ENCODE measurements around the gene IGBP1.

IGBP1 gene

DNA sequence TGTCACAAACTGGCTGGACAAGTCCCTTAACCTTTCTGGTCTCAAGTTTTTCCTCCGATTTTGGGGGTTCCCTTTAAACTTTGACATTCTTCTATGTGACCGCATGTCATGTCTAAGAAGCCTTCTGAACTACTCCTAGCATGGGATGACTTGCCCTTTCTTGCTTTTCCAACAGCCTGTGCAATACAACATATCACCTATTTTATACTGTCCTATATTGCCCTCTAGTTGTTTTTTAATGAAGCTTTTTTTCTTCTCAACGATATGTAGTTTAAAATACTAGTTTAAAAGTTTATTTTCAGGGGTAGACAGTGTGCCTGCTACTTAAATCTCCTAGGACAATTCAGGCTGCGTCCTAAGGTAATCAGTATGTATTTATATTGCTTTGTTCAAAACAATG lies 1.0 kb upstream of the IGBP1 start:
- Mint-ChIP-seq H3K9me3 (ENCODE audit: low read depth) (no peaks in the 10 kb centered on the region), H3K4me3 (peak overlapping the region; percentile 62)

DNA sequence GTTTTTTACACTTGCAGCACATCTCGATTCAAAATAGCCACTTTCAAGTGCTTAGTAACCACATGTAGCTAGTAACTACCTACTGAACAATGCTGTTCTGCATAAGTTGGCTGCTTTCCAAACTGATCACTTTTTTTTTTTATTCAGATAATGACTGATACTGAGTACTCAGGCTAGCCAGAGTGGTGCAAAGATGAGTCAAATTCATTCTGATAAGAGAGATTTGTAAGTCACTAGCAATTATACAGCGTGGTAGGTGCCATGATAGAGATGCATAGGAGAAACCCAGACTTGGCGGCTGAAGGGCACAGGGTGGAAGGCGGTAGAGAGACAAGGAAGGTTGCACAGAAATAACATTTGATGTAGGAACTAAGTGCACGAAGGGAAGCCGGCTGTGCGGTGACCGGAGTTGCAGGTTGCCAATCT lies 357 bp upstream of the IGBP1 start:
- Mint-ChIP-seq H3K4me1 (ENCODE audit: low read depth) (peaks cover 45% of the 10 kb centered on the region), H3K36me3 (no peaks in the 10 kb centered on the region), H3K9me3 (ENCODE audit: low read depth) (no peaks in the 10 kb centered on the region), H3K27me3 (no peaks in the 10 kb centered on the region), H3K4me3 (peak overlapping the region; percentile 99), H3K27ac (peak overlapping the region; percentile 94)

More for the DNA sequence above, 1.0 kb upstream of the IGBP1 start:
- Mint-ChIP-seq H3K27me3 (no peaks in the 10 kb centered on the region), H3K36me3 (no peaks in the 10 kb centered on the region), H3K4me1 (ENCODE audit: low read depth) (peaks cover 42% of the 10 kb centered on the region), H3K27ac (peak overlapping the region; percentile 66)

DNA sequence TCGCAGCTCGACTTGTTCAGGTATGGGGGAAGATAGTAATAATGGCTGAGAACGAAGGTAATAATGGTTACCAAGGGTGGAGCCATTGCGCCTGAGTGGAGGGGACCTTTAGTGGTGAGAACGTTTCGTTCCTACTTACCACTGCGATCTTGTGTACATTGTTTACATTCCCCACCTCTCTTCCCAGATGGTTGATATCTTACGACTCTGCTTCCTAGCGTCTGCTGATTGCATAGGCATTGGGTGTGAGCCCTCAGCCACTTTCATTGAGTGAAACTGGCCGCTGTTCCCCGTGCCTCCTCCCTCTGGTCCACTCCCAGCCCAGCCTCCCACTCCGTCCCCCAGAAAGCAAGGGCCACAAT lies 850 bp downstream of the IGBP1 start:
- Mint-ChIP-seq H3K4me3 (peak overlapping the region; percentile 99), H3K9me3 (ENCODE audit: low read depth) (no peaks in the 10 kb centered on the region), H3K36me3 (no peaks in the 10 kb centered on the region), H3K27ac (peak overlapping the region; percentile 94), H3K27me3 (no peaks in the 10 kb centered on the region), H3K4me1 (ENCODE audit: low read depth) (peaks cover 37% of the 10 kb centered on the region)

DNA sequence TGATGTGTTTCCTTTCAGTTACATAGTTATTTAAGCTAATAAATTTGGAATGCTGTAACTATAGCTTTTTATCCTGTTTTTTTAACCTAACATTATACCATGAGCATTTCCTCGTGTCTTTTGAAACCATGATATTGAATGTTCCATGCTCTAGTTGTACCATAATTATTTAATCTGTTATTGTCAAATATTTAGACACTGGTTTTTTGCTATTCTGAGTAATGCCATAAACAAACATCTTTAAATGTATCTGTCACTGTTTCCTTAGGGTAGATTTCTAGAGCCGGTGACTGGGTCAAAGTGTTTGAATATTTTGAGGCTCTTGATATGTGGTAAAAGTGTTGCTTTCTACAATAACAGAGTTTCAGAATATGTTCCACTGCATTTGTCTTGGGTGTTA lies 5.4 kb downstream of the IGBP1 start:
- H3K27ac Mint-ChIP-seq = no peak overlapping the region
- H3K4me1 Mint-ChIP-seq (ENCODE audit: low read depth) = peaks cover 32% of the 10 kb centered on the region
- peaks cover 5% of the 10 kb centered on the region for H3K36me3 Mint-ChIP-seq
- H3K4me3 Mint-ChIP-seq = no peak overlapping the region
- H3K9me3 Mint-ChIP-seq (ENCODE audit: low read depth) = no peaks in the 10 kb centered on the region
- H3K27me3 Mint-ChIP-seq = no peaks in the 10 kb centered on the region

DNA sequence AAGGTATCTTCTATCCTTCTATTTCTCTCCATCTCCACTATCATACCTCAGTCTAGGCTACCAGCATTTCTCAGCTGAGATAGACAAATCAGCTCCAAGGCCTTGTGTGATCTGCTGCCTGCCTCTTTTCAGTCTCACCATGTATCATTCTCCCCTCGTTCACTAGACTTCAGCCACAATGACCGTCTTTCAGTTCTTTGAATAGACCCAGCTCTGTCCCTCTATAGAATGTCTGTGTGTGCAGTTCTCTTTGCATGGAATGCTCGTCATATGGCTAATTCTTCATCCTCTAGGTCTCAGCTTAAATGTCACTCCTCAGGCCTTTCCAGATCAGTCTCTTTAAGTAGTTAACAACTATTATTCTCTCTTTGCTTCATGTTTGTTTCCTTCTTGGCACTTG lies 6.5 kb downstream of the IGBP1 start:
- peaks cover 5% of the 10 kb centered on the region for H3K36me3 Mint-ChIP-seq
- H3K27ac Mint-ChIP-seq = peak overlapping the region; percentile 25
- H3K9me3 Mint-ChIP-seq (ENCODE audit: low read depth) = no peaks in the 10 kb centered on the region
- H3K4me1 Mint-ChIP-seq (ENCODE audit: low read depth) = peaks cover 27% of the 10 kb centered on the region
- no peak overlapping the region for H3K4me3 Mint-ChIP-seq
- H3K27me3 Mint-ChIP-seq = no peaks in the 10 kb centered on the region

DNA sequence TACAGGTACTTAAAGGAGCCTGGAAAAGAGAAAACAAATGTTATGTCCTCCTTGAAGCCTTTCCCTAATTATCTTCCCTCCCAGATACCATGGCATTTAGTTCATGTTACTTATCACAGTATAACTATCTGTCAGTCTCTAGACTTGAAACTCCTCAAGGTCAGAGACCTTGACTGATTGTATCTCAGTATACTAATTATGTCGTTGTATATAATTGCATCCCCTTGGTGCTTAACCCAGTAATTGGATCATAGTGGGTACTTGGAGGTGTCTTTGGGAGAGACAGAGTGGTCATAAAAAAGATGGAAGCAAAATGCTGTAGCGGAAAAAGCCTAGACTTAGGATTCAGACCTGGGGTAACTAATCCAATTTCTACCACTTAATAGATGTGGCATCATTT lies 8.1 kb downstream of the IGBP1 start:
- Mint-ChIP-seq H3K4me3 (no peak overlapping the region), H3K27me3 (no peaks in the 10 kb centered on the region), H3K4me1 (ENCODE audit: low read depth) (peaks cover 16% of the 10 kb centered on the region), H3K27ac (no peak overlapping the region), H3K36me3 (peaks cover 5% of the 10 kb centered on the region), H3K9me3 (ENCODE audit: low read depth) (no peaks in the 10 kb centered on the region)

DNA sequence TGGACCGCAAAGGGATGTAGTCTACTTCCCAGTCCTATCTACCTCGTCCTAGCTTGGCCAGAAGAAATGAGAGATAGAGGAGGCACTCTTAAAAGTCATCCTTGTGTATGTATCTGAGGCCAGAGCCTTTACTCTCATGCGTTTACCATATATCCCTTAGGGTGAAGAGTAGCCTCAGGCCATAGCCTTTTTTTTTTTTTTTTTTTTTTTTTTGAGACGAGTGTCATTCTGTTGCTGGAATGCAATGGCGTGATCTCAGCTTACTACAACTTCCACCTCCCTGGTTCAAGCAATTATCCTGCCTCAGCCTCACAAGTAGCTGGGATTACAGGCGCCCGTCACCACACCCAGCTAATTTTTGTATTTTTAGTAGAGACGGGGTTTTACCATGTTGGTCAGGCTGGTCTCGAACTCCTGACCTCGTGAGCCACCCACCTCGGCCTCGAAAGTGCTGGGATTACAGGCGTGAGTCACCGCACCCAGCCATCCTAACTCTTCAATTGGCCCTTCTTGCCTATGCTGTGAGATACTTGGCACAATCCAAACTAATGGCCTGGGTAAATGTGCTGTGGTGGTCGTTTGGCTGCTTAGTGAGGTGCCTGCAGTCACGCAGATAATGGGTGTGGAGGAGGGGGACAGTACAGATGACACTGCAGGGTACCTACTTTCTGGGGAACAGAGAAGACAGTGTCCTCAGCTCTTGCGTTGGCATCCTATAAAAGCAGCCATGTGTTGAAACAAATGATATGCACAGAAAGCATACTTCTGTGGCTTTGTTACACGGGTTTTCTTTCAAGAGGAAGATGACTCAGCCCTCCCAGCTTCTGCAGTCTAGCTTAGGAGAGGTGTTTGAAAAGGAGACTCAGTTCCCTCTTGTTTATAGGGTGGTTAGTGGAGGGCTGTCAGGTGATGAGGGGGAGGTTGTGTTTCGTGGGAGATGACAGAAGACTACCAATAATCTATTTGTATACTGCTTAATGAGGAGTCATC lies 33.6 kb downstream of the IGBP1 start:
- Mint-ChIP-seq H3K27me3 (no peaks in the 10 kb centered on the region), H3K9me3 (ENCODE audit: low read depth) (no peaks in the 10 kb centered on the region), H3K27ac (peak overlapping the region; percentile 41), H3K36me3 (peaks cover 3% of the 10 kb centered on the region), H3K4me3 (no peak overlapping the region), H3K4me1 (ENCODE audit: low read depth) (peaks cover 2% of the 10 kb centered on the region)

DNA sequence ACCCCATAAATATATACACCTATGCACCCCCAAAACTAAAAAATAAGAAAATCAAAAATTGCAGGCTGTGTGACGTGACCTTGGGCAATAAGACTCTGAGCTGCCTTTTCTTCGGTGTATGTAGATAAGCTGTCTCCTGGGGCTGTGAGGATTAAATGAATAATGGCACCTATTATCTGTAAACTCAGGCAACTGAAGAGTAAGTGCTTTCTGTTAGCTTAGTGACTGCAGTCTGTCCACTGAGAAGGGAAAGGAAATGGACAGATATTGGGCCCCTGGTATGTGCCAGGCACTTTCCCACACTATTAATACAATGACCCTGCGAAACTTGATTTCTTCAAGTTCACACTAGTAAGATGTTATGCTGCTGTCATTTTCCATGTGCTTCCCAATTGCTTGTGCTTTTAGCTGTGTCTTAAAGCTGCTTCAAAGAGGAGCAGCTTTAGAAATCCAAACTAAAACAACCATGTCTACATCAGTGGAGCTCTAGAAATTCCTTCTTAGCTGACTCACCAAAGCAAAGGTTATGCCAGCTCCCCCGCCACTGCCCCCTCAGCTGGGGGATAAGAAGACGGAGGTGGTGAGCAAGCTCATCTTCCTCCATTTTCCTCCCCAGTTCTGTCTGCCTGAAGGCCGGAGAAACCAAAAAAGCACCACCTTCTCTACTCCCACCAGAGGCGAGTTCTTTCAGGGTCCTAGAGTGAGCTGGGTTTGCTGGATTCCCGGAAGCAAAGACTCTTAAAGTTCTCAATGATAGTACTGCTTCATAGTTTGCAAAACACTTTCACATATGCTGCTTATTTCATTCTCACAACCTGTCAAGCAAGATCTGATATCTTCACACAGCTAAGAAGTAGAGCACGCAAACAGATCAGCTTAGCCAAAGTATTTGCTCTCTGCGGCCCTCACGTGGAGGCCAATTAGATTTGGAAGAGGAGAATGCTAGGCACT lies 35.3 kb downstream of the IGBP1 start:
- Mint-ChIP-seq H3K27ac (no peak overlapping the region), H3K9me3 (ENCODE audit: low read depth) (no peaks in the 10 kb centered on the region), H3K36me3 (peaks cover 3% of the 10 kb centered on the region), H3K27me3 (no peaks in the 10 kb centered on the region), H3K4me1 (ENCODE audit: low read depth) (peaks cover 2% of the 10 kb centered on the region), H3K4me3 (no peak overlapping the region)

DNA sequence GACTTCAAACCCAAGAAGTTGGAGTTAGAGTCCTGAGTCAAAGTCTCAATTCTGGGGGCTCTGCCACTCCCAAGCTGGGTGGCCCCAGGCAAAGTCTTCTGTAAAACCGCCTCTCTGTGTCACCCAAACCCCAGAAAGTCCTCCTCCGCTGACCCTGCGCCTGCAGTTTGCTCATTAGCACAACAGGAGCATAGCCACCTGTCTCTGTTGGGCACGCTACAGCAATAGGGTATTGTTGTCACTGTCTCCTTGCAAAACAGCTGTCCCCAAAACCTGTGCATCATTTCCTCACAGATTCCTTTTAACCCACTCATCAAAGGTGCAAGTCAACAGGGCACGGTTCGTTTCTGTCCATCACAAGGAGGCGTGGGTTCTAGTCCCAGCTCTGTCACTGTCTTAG lies 36.0 kb downstream of the IGBP1 start:
- Mint-ChIP-seq H3K27me3 (no peaks in the 10 kb centered on the region), H3K36me3 (peaks cover 3% of the 10 kb centered on the region), H3K27ac (no peak overlapping the region), H3K9me3 (ENCODE audit: low read depth) (no peaks in the 10 kb centered on the region), H3K4me1 (ENCODE audit: low read depth) (peaks cover 2% of the 10 kb centered on the region), H3K4me3 (no peak overlapping the region)

DNA sequence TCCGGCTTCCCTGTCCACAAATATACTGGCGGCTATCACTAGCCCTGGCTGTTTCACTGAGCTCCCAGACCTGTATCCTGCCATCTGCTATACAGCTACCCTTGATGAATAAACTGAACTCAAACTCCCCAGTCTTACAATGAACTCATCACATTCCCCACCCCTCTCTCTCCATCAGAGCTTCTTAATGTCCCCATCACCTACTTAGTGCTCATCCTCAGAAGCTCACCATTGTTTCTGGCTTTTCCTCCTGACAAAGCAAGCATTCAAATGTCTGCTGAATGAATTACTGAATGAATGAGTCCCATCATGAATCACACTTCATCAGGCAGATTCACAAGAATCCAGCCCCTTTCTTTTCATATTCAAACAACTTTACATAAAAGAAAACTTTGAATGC lies 38.4 kb downstream of the IGBP1 start:
- Mint-ChIP-seq H3K9me3 (ENCODE audit: low read depth) (no peaks in the 10 kb centered on the region), H3K4me1 (ENCODE audit: low read depth) (peaks cover 2% of the 10 kb centered on the region), H3K27ac (no peak overlapping the region), H3K4me3 (no peak overlapping the region), H3K36me3 (no peaks in the 10 kb centered on the region), H3K27me3 (no peaks in the 10 kb centered on the region)

DNA sequence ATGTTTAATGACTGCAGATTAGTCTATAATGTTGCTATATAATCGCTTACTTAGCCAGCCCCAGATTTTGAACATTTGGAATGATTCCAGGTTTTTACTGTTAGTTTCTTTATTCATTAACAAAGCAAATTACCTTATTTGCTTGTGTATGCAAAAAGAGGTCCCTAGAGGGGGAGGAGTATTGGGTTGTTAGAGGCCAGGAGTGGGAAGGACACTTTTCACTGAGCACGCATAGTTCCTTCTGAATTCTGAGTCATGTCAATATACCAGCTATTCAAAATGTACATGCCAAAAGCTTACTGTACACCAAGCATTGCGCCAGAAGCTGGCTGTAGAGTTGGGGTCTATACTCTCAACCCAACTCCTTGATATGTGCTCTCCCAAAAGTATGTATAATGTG lies 39.0 kb downstream of the IGBP1 start:
- H3K4me3 Mint-ChIP-seq = no peak overlapping the region
- no peaks in the 10 kb centered on the region for H3K27me3 Mint-ChIP-seq
- no peaks in the 10 kb centered on the region for H3K36me3 Mint-ChIP-seq
- peaks cover 1% of the 10 kb centered on the region for H3K4me1 Mint-ChIP-seq (ENCODE audit: low read depth)
- H3K9me3 Mint-ChIP-seq (ENCODE audit: low read depth) = no peaks in the 10 kb centered on the region
- H3K27ac Mint-ChIP-seq = no peak overlapping the region

DNA sequence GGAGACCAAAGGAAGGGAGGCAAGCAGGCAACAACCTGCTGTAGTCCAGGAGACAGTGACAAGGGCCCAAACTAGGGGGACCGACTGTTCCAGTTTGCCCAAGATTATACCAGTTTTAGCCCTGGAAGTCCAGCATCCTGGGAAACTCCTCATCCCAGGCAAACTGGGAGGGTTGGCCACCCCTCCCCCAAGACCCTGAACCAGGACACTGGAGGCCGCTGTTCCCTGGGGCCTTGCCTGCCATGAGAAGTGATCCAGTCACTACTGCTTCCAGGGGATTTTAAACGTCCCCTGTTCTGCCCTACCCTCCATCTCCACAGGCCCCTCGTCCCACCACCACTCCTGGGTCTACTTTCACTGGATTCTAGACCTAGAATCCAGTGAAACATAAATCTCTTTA lies 39.7 kb downstream of the IGBP1 start:
- H3K4me1 Mint-ChIP-seq (ENCODE audit: low read depth) = peaks cover 1% of the 10 kb centered on the region
- no peak overlapping the region for H3K4me3 Mint-ChIP-seq
- H3K27me3 Mint-ChIP-seq = no peaks in the 10 kb centered on the region
- H3K27ac Mint-ChIP-seq = no peak overlapping the region
- no peaks in the 10 kb centered on the region for H3K36me3 Mint-ChIP-seq
- H3K9me3 Mint-ChIP-seq (ENCODE audit: low read depth) = no peaks in the 10 kb centered on the region

DNA sequence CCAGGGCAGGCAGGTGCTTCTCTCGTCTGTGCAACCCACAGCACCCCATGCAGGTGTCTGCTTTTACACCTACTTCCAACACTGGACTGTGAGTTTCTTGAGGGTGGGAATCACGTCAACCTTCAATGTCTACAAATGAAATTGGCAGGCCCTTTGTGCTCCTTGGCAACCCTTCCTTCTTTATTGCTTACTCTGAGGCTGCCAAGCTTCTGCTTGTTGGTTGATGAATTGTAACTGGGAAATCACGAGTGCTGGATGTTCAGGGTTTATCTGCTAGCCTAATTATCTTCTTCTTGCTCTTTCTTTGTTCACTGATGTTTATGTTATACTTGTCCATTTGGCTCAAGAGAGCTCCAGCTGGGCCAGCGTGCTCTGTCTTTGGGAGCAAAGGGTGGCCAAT lies 41.5 kb downstream of the IGBP1 start:
- Mint-ChIP-seq H3K36me3 (no peaks in the 10 kb centered on the region), H3K4me3 (no peak overlapping the region), H3K9me3 (ENCODE audit: low read depth) (no peaks in the 10 kb centered on the region), H3K27me3 (no peaks in the 10 kb centered on the region), H3K4me1 (ENCODE audit: low read depth) (peaks cover 1% of the 10 kb centered on the region), H3K27ac (no peak overlapping the region)

DNA sequence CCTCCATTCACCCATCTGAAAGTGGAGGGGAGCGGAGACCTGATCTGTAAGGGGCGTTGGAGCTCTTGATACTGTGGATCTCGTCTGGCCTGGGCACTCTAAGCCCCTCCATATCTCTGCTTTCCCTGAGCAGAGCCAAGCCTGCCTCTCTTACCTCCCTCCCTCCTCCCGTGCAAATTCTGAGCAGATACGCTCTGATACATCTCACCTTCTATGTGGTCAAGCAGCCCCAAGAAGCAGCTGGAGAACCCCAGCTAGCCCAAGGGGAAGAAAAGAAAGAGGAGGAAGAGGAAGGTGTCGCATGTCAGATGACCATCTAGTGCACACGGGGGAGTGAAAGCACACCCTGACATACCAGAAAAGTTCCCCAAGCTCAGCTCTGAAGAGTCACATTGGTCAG lies 42.1 kb downstream of the IGBP1 start:
- peaks cover 1% of the 10 kb centered on the region for H3K4me1 Mint-ChIP-seq (ENCODE audit: low read depth)
- no peaks in the 10 kb centered on the region for H3K9me3 Mint-ChIP-seq (ENCODE audit: low read depth)
- H3K36me3 Mint-ChIP-seq = no peaks in the 10 kb centered on the region
- H3K27me3 Mint-ChIP-seq = no peaks in the 10 kb centered on the region
- H3K4me3 Mint-ChIP-seq = no peak overlapping the region
- no peak overlapping the region for H3K27ac Mint-ChIP-seq

DNA sequence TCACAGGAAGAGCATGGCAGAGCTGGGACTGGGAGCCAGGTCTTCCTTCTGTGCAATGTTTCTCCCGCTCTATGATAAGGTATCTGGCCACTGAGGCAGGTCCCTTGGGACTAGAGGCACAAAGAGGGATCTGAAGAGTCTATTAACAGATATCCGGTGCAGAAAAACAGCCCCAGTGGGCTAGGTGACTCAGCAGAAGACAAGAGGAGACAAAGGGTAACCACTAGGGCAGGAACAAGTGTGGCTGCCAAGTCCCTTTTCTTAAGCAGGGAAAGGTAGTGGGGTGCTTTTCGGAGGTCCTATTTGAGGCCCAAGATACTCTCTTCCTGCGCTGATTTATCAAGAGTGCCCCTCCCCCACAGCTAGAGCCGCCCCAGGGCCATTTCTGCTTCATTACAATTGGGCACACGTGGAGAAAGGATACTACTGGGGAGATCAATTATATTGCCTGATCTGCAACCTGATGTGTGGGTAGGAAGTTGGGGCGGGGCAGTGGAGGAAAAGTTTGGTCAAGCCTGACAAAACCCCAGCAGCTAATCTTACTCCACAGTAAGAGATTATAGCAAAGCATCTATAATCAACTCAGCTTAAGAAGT lies 43.8 kb downstream of the IGBP1 start, which contains the start of gene DGAT2L6:
DGAT2L6 (plus strand) TSS at position 546 of the 596 bp plus-strand sequence. CDS start 100 bp downstream, outside the sequence.
- no peak within 1 kb of the TSS for H3K4me3 Mint-ChIP-seq
- peaks cover 1% of the 10 kb centered on the region for H3K4me1 Mint-ChIP-seq (ENCODE audit: low read depth)
- H3K36me3 Mint-ChIP-seq = no peaks in the 10 kb centered on the region
- H3K27ac Mint-ChIP-seq = no peak within 1 kb of the TSS
- no peaks in the 10 kb centered on the region for H3K9me3 Mint-ChIP-seq (ENCODE audit: low read depth)
- H3K27me3 Mint-ChIP-seq = no peaks in the 10 kb centered on the region
